HepG2 (cell line): ENCODE results near the gene ANP32A.

ENCODE experiments used
- ARID3A ChIP-seq: IDR thresholded peaks from 2 replicates; pipeline ENCODE4 v1.6.1; 2012; ENCODE audit warnings: low read depth, low read length, improper control_type of control experiment
- ATF5 ChIP-seq: sonication (generic); formaldehyde crosslinking; IDR thresholded peaks from 2 replicates; pipeline ENCODE4 v1.4.0; 2020; ENCODE audit warnings: mild to moderate bottlenecking, low read depth, missing genetic modification reagents
- EZH2 ChIP-seq: conservative IDR thresholded peaks from 2 replicates; pipeline ENCODE4 v1.6.1; 2012; ENCODE audit warnings: mild to moderate bottlenecking, low read depth, low read length, moderate library complexity
- REST ChIP-seq, 2 experiments: IDR thresholded peaks; 2 replicates each; pipeline ENCODE4 v1.6.1; 2011 to 2012; ENCODE audit warnings: low read length in 2 of 2, borderline replicate concordance in 1 of 2, low read depth in 1 of 2, mild to moderate bottlenecking in 1 of 2, moderate library complexity in 1 of 2
- ZFP37 ChIP-seq: sonication (generic); formaldehyde crosslinking; IDR thresholded peaks from 2 replicates; pipeline ENCODE4 v1.4.0; 2020; ENCODE audit warnings: missing genetic modification reagents, borderline replicate concordance

GRCh38 chr15:68790242-68790575 is 30.5 kb downstream of the ANP32A start:
- TF ChIP-seq EZH2, result no peak
- TF ChIP-seq ZFP37 (CRISPR knock-in tag), result no peak
- no peak for TF ChIP-seq ARID3A
- no peak for TF ChIP-seq ATF5 (CRISPR knock-in tag)
- TF ChIP-seq REST (IDR thresholded peaks at IDR 0.05; ENCODE audit: borderline replicate concordance in 1 of 2, low read depth in 1 of 2, low read length in 2 of 2), result no peak
